H9 (cell line): ENCODE results near the gene GP1BA. TPM values are rescaled to one million over a fixed set of nuclear protein-coding genes. Genes with fewer than 3 reads are reported as not detected.
"Not testable (repeated sequence)": the region's sequence is repeated elsewhere in the genome, so short reads cannot be mapped to it uniquely, and the experiment has no call there.

Source experiments
- DNase-seq: peaks from one replicate; pipeline ENCODE4 v3.0.0-alpha.2; 2017
- H2AFZ ChIP-seq: one replicate; pipeline ENCODE4 v1.6.1; 2013; ENCODE audit warnings: mild to moderate bottlenecking, low read length, control low read depth, moderate library complexity
- H2AK5ac ChIP-seq: 2 replicates; pipeline ENCODE4 v1.6.1; 2013; ENCODE audit warnings: low read length, control low read depth, mixed read lengths; ENCODE audit not compliant: insufficient read length
- H2BK120ac ChIP-seq: one replicate; pipeline ENCODE4 v1.6.1; 2013; ENCODE audit warnings: low read depth, mild to moderate bottlenecking, low read length, control low read depth, inconsistent platforms; ENCODE audit not compliant: poor library complexity, severe bottlenecking
- H2BK12ac ChIP-seq: 2 replicates; pipeline ENCODE4 v1.6.1; 2013; ENCODE audit warnings: low read length, control low read depth, mixed read lengths, low read depth; ENCODE audit not compliant: insufficient read length
- H2BK15ac ChIP-seq: 2 replicates; pipeline ENCODE4 v1.6.1; 2013; ENCODE audit warnings: low read depth, low read length, control low read depth
- H2BK20ac ChIP-seq: one replicate; pipeline ENCODE4 v1.6.1; 2013; ENCODE audit warnings: low read depth, mild to moderate bottlenecking, low read length, control low read depth, inconsistent platforms; ENCODE audit not compliant: poor library complexity, severe bottlenecking
- H2BK5ac ChIP-seq: 2 replicates; pipeline ENCODE4 v1.6.1; 2013; ENCODE audit warnings: low read length, control low read depth, mixed read lengths; ENCODE audit not compliant: insufficient read length
- H3K14ac ChIP-seq: 2 replicates; pipeline ENCODE4 v1.6.1; 2013; ENCODE audit warnings: low read length, control low read depth; ENCODE audit not compliant: insufficient read depth
- H3K18ac ChIP-seq: 2 replicates; pipeline ENCODE4 v1.6.1; 2013; ENCODE audit warnings: low read depth, mild to moderate bottlenecking, mixed read lengths, low read length, control low read depth; ENCODE audit not compliant: insufficient read length
- H3K23ac ChIP-seq: 2 replicates; pipeline ENCODE4 v1.6.1; 2013; ENCODE audit warnings: low read length, control low read depth, mixed read lengths, low read depth; ENCODE audit not compliant: insufficient read length
- H3K23me2 ChIP-seq: 2 replicates; pipeline ENCODE4 v1.6.1; 2013; ENCODE audit warnings: low read depth, mild to moderate bottlenecking, mixed read lengths, low read length, control low read depth; ENCODE audit not compliant: insufficient read length, poor library complexity, severe bottlenecking
- H3K27ac ChIP-seq: 2 replicates; pipeline ENCODE4 v1.5.1; 2013; ENCODE audit warnings: low read length, control low read depth, mixed read lengths, low read depth; ENCODE audit not compliant: insufficient read length
- H3K27me3 ChIP-seq: 2 replicates; pipeline ENCODE4 v1.6.1; 2013; ENCODE audit warnings: low read length, control low read depth, inconsistent platforms; ENCODE audit not compliant: insufficient read depth
- H3K4ac ChIP-seq: 2 replicates; pipeline ENCODE4 v1.6.1; 2013; ENCODE audit warnings: low read depth, mild to moderate bottlenecking, control low read depth, inconsistent platforms, low read length, moderate library complexity
- H3K4me1 ChIP-seq: 2 replicates; pipeline ENCODE4 v1.6.1; 2013; ENCODE audit warnings: low read length, control low read depth, inconsistent platforms; ENCODE audit not compliant: insufficient read depth
- H3K4me2 ChIP-seq: 2 replicates; pipeline ENCODE4 v1.6.1; 2013; ENCODE audit warnings: low read length, control low read depth, mixed read lengths; ENCODE audit not compliant: insufficient read length, insufficient read depth
- H3K56ac ChIP-seq: 2 replicates; pipeline ENCODE4 v1.6.1; 2013; ENCODE audit warnings: low read depth, mild to moderate bottlenecking, mixed read lengths, low read length, control low read depth; ENCODE audit not compliant: insufficient read length
- H3K79me1 ChIP-seq: 2 replicates; pipeline ENCODE4 v1.6.1; 2013; ENCODE audit warnings: low read depth, mild to moderate bottlenecking, moderate library complexity, low read length, control low read depth, inconsistent platforms; ENCODE audit not compliant: insufficient read depth, poor library complexity, severe bottlenecking
- H3K79me2 ChIP-seq: 2 replicates; pipeline ENCODE4 v1.6.1; 2013; ENCODE audit warnings: low read length, control low read depth, inconsistent platforms; ENCODE audit not compliant: insufficient read depth
- H3K9ac ChIP-seq: 2 replicates; pipeline ENCODE4 v1.6.1; 2013; ENCODE audit warnings: low read length, control low read depth, mixed read lengths; ENCODE audit not compliant: insufficient read length; ENCODE audit errors: extremely low read depth
- H3K9me3 ChIP-seq: one replicate; pipeline ENCODE4 v1.6.1; 2013; ENCODE audit warnings: low read depth, low read length, inconsistent platforms; ENCODE audit not compliant: control insufficient read depth
- H3T11ph ChIP-seq: one replicate; pipeline ENCODE4 v1.6.1; 2013; ENCODE audit warnings: mild to moderate bottlenecking, low read length, control low read depth, inconsistent platforms
- H4K20me1 ChIP-seq: one replicate; pipeline ENCODE4 v1.6.1; 2013; ENCODE audit not compliant: control insufficient read depth, insufficient read length, insufficient read depth
- H4K5ac ChIP-seq: 2 replicates; pipeline ENCODE4 v1.6.1; 2013; ENCODE audit warnings: low read depth, mild to moderate bottlenecking, mixed read lengths, low read length, control low read depth; ENCODE audit not compliant: insufficient read length
- H4K8ac ChIP-seq: replicated peaks from 2 replicates; pipeline ENCODE4 v1.6.1; 2013; ENCODE audit warnings: low read length, control low read depth, mixed read lengths, low read depth; ENCODE audit not compliant: insufficient read length
- H4K91ac ChIP-seq: 2 replicates; pipeline ENCODE4 v1.6.1; 2013; ENCODE audit warnings: low read depth, mild to moderate bottlenecking, moderate library complexity, mixed read lengths, low read length, control low read depth; ENCODE audit not compliant: insufficient read length
- H3K27ac Mint-ChIP-seq, 3 experiments: 2 replicates in 2 of 3; 3 replicates in 1 of 3; pipeline ENCODE4 v1.8.0; 2020 to 2021; ENCODE audit warnings: mixed read lengths in 3 of 3, mild to moderate bottlenecking in 1 of 3, moderate library complexity in 1 of 3
- H3K27me3 Mint-ChIP-seq: 2 replicates; pipeline ENCODE4 v1.8.0; 2021; ENCODE audit warnings: low read depth, mild to moderate bottlenecking, moderate library complexity, mixed read lengths
- H3K36me3 Mint-ChIP-seq, 3 experiments: 2 replicates in 2 of 3; 3 replicates in 1 of 3; pipeline ENCODE4 v1.8.0; 2020 to 2021; ENCODE audit warnings: low read depth in 3 of 3, mixed read lengths in 3 of 3; ENCODE audit not compliant: insufficient read depth in 1 of 3
- H3K4me1 Mint-ChIP-seq, 2 experiments: 2 replicates each; pipeline ENCODE4 v1.8.0; 2020; ENCODE audit warnings: mixed read lengths in 2 of 2
- H3K4me3 Mint-ChIP-seq, 2 experiments: 2 replicates in 1 of 2; 3 replicates in 1 of 2; pipeline ENCODE4 v1.8.0; 2020 to 2021; ENCODE audit warnings: mild to moderate bottlenecking in 2 of 2, mixed read lengths in 2 of 2, moderate library complexity in 1 of 2
- H3K9me3 Mint-ChIP-seq, 2 experiments: 2 replicates in 1 of 2; 3 replicates in 1 of 2; pipeline ENCODE4 v1.8.0; 2020; ENCODE audit warnings: mild to moderate bottlenecking in 2 of 2, mixed read lengths in 2 of 2, moderate library complexity in 1 of 2
- CTCF ChIP-seq: fragments of 200-600 bp; sonication (generic); conservative IDR thresholded peaks from 3 replicates; pipeline ENCODE4 v1.8.0; 2021; ENCODE audit warnings: antibody characterized with exemption, mild to moderate bottlenecking
- WGBS: extraction: QIAGEN DNeasy Blood & Tissue Kit; methylation state at CpG from one replicate; pipeline ENCODE4 v1.1.7; 2013; ENCODE audit warnings: missing lambda C conversion rate, low lambda C conversion rate, mixed read lengths; ENCODE audit not compliant: insufficient read length; ENCODE audit errors: extremely low coverage; 5-methylcytosine and 5-hydroxymethylcytosine counted together
- total RNA-seq: library from RNA; stranded (reverse); gene quantifications from 2 replicates; pipeline ENCODE4 v1.2.1, GENCODE V29; 2021

Gene GP1BA
- total RNA-seq, 1 experiment from 2014 or later, result not detected

- peak; percentile 94 for DNase-seq
- Histone ChIP-seq H3K27me3 (no peaks in the 10 kb centered on the region), H2AK5ac (no peak within 1 kb of the TSS), H3K4me1 (peaks cover 3% of the 10 kb centered on the region; the same call in 1 of the 2 replicates), H2BK12ac (no peak within 1 kb of the TSS), H4K91ac (no peak within 1 kb of the TSS), H3K27ac (no peak within 1 kb of the TSS), H2BK20ac (no peak within 1 kb of the TSS), H3K56ac (no peak within 1 kb of the TSS), H3T11ph (no peak within 1 kb of the TSS), H3K4ac (no peak within 1 kb of the TSS), H3K18ac (no peak within 1 kb of the TSS), H3K23ac (no peak within 1 kb of the TSS), H3K14ac (no peak within 1 kb of the TSS), H2BK5ac (no peak within 1 kb of the TSS), H2AFZ (no peak within 1 kb of the TSS), H3K79me2 (no peaks in the 10 kb centered on the region), H3K4me2 (no peak within 1 kb of the TSS), H3K79me1 (no peaks in the 10 kb centered on the region), H4K8ac (no peak within 1 kb of the TSS), H3K9me3 (no peaks in the 10 kb centered on the region), H4K20me1 (no peaks in the 10 kb centered on the region), H4K5ac (no peak within 1 kb of the TSS), H2BK120ac (no peak within 1 kb of the TSS), H3K23me2 (peaks cover 12% of the 10 kb centered on the region), H2BK15ac (no peak within 1 kb of the TSS), H3K9ac (no peak within 1 kb of the TSS)
- Mint-ChIP-seq H3K36me3 (no peaks in the 10 kb centered on the region; a peak in 1 of 7 replicates), H3K9me3 (no peaks in the 10 kb centered on the region), H3K27me3 (peaks cover 16% of the 10 kb centered on the region), H3K4me3 (peak within 1 kb of the TSS in 1 of 2 experiments; percentile 4; a peak in 2 of 5 replicates), H3K4me1 (peaks cover 10 to 24% of the 10 kb centered on the region in 2 experiments), H3K27ac (no peak within 1 kb of the TSS; a peak in 2 of 7 replicates)
- peak; percentile 81 for TF ChIP-seq CTCF
- no CpG with 5 or more reads among the region's 10 CpGs for WGBS
Observed at GRCh38 chr17:4903051-4903818, 28.8 kb upstream of the GP1BA start, which contains the start of gene CHRNE. CHRNE (minus strand) TSS chr17:4903098; CDS start chr17:4903063, 35 bp downstream.

DNA sequence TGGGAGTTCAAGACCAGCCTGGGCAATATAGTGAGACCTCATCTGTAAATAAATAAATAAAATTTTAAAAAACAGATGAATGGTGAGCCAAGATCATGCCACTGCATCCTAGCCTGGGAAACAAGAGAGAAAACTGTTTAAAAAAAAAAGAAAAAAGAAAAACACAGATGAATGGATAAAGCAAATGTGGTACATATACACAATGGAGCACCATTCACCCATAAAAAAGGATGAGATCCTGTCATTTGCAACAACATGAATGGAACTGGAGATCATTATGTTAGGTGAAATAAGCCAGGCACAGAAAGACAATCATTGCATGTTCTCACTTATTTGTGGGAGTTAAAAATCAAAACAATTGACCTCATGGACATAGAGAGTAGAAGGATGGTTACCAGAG is 25.4 kb upstream of the GP1BA start:
- not testable (repeated sequence) for H3K4me3 Mint-ChIP-seq, H4K20me1 ChIP-seq, H4K91ac ChIP-seq, H3K56ac ChIP-seq, H3K23me2 ChIP-seq, H2BK12ac ChIP-seq, H2BK15ac ChIP-seq, H2BK5ac ChIP-seq, H4K5ac ChIP-seq, H3K27me3 ChIP-seq, H3K79me2 ChIP-seq, H2AFZ ChIP-seq, H3K18ac ChIP-seq, H3K36me3 Mint-ChIP-seq, H4K8ac ChIP-seq, H3K79me1 ChIP-seq, H2BK20ac ChIP-seq, H3K9me3 Mint-ChIP-seq, H3K4me2 ChIP-seq, H3K23ac ChIP-seq, DNase-seq, H3K9me3 ChIP-seq, H2AK5ac ChIP-seq, H3K4me1 ChIP-seq, H3K14ac ChIP-seq, H3K27ac ChIP-seq, H3K9ac ChIP-seq, H3K4ac ChIP-seq, H3K27ac Mint-ChIP-seq, H2BK120ac ChIP-seq, H3T11ph ChIP-seq
- H3K4me1 Mint-ChIP-seq, result peaks cover 14% of the 10 kb centered on the region in 2 experiments
- H3K27me3 Mint-ChIP-seq, result peaks cover 16% of the 10 kb centered on the region
